ENCODE results near the gene TMEM154. TPM values are rescaled to one million over a fixed set of nuclear protein-coding genes. Genes with fewer than 3 reads are reported as not detected.

Gene TMEM154
- total RNA-seq, 1 donor from 2014 or later: 0.46 TPM

DNA sequence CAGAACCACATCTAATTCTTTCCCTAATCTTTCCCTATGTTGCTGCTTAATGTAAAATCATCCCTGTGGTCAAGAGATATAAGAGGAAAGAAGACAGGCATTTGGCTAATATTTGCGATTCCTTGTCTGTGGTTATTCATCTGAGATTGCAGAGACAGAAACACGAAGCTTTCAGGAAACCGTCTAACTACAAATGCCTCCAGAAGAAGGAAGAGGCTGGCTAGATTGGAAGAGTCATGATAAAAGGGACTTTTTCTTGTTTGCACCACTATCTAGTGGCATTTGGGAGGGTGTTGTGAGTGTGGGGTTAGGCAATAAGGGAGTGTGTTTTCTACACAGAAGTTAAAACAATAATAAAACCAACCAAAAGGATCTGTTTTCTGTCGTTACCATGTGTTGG, 43.9 kb downstream of the TMEM154 start:
- Mint-ChIP-seq H3K27ac (no peak overlapping the region), H3K4me3 (ENCODE audit: low read depth) (no peak overlapping the region), H3K27me3 (no peaks in the 10 kb centered on the region), H3K4me1 (ENCODE audit: low read depth) (peaks cover 20% of the 10 kb centered on the region), H3K9me3 (ENCODE audit: low read depth) (no peaks in the 10 kb centered on the region), H3K36me3 (ENCODE audit: insufficient read depth) (no peaks in the 10 kb centered on the region)
- DNase-seq (ENCODE audit: low spot score, unreplicated experiment): no peak
- TF ChIP-seq, protein P1, sequence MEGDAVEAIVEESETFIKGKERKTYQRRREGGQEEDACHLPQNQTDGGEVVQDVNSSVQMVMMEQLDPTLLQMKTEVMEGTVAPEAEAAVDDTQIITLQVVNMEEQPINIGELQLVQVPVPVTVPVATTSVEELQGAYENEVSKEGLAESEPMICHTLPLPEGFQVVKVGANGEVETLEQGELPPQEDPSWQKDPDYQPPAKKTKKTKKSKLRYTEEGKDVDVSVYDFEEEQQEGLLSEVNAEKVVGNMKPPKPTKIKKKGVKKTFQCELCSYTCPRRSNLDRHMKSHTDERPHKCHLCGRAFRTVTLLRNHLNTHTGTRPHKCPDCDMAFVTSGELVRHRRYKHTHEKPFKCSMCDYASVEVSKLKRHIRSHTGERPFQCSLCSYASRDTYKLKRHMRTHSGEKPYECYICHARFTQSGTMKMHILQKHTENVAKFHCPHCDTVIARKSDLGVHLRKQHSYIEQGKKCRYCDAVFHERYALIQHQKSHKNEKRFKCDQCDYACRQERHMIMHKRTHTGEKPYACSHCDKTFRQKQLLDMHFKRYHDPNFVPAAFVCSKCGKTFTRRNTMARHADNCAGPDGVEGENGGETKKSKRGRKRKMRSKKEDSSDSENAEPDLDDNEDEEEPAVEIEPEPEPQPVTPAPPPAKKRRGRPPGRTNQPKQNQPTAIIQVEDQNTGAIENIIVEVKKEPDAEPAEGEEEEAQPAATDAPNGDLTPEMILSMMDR (IDR thresholded peaks at IDR 0.05; ENCODE audit: unreplicated experiment): no peak

DNA sequence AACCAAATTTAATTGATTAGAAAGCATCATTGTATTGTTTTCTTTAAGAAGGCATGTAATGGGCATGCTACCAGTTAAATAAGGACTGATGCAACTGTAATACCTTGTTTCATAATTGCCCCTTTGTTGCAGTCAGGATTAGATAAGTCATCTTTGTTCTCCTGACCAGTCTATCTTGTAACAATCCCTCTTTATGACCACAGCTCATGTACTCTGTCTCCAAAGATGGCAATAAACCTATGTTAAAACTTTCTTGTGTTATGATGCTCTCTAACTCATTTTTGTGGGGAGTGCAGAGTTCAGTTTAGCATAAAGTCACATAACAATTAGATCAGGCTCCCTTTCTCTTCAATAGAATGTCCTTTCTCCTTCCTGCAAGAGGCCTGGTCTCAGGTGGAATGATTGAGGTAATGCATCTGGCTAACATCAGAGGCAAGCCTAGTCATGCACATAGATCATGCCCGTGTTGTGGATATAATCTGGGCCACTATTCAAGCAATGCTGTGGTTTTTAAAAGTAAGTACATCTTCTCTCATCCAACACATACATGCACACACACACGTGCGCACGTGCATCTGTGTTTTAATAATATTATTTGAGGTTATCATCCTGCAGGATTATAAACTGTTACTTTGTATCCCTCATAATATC, 45.6 kb downstream of the TMEM154 start:
- no peaks in the 10 kb centered on the region for H3K36me3 Mint-ChIP-seq (ENCODE audit: insufficient read depth)
- H3K9me3 Mint-ChIP-seq (ENCODE audit: low read depth): no peaks in the 10 kb centered on the region
- no peaks in the 10 kb centered on the region for H3K27me3 Mint-ChIP-seq
- H3K27ac Mint-ChIP-seq: peak overlapping the region; percentile 43
- DNase-seq (ENCODE audit: low spot score, unreplicated experiment): no peak
- TF ChIP-seq, protein P1 (IDR thresholded peaks at IDR 0.05; ENCODE audit: unreplicated experiment): no peak
- H3K4me3 Mint-ChIP-seq (ENCODE audit: low read depth): no peak overlapping the region
- peaks cover 12% of the 10 kb centered on the region for H3K4me1 Mint-ChIP-seq (ENCODE audit: low read depth)

DNA sequence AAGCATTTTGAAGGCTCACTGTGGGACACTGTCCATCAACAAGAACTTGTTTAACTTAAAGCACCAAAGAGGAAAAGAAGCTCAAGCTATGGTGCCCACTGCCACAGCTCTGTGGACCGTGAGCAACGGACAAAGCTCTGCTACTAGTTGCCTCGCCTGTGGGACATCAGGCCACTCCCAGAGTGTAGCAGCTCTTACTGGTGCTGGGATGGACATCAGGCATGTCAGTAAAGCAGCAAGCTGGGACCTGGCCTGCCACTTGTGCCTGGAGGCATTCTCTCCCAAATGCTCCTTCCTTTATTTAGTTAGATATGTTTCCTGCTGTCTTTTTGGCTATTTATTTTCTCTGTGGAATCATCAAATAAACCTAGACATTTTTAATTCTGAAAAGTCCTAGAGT, 46.7 kb downstream of the TMEM154 start:
- Mint-ChIP-seq H3K27me3 (no peaks in the 10 kb centered on the region), H3K4me1 (ENCODE audit: low read depth) (peaks cover 12% of the 10 kb centered on the region), H3K4me3 (ENCODE audit: low read depth) (no peak overlapping the region), H3K27ac (no peak overlapping the region), H3K36me3 (ENCODE audit: insufficient read depth) (no peaks in the 10 kb centered on the region), H3K9me3 (ENCODE audit: low read depth) (no peaks in the 10 kb centered on the region)
- no peak for DNase-seq (ENCODE audit: low spot score, unreplicated experiment)
- TF ChIP-seq, protein P1 (IDR thresholded peaks at IDR 0.05; ENCODE audit: unreplicated experiment): no peak

DNA sequence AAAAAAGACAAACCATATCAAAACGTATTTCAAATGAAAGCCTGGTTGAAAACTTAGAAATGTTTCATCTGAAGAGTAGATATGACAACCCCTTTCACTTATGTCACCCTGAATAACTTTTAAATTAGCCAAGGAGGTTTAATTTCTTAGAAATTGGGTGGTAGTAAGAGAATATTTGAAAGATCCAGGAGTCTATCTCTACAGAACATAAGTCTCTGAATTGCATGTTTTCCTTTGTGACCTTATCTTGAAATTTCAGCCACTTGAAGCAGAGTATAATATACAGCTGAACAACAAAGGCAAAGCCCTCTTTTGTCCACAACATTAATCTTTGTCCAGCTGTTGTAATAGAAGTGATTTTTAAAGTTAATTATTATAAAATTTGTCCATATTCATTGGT, 49.5 kb downstream of the TMEM154 start:
- no peak overlapping the region for H3K27ac Mint-ChIP-seq
- H3K36me3 Mint-ChIP-seq (ENCODE audit: insufficient read depth): no peaks in the 10 kb centered on the region

DNA sequence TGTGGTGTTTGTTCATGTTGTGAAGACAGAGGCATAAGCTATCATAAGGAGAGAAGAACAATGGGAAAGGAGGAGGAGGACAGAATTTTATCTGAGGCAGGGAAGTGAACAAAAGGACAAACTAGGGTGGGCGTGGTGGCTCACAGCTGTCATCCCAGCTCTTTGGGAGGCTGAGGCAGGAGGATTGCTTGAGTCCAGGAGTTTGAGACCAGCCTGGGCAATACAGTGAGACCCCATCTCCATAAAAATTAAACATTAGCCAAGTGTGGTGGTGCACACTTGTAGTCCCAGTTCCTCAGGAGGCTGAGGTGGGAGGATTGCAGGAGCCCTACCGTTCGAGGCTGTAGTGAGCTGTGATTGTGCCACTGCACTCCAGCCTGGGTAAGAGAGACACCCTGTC, 49.9 kb downstream of the TMEM154 start:
- no peak for DNase-seq (ENCODE audit: low spot score, unreplicated experiment)
- Mint-ChIP-seq H3K36me3 (ENCODE audit: insufficient read depth) (no peaks in the 10 kb centered on the region), H3K27me3 (no peaks in the 10 kb centered on the region), H3K4me3 (ENCODE audit: low read depth) (no peak overlapping the region), H3K27ac (no peak overlapping the region), H3K9me3 (ENCODE audit: low read depth) (no peaks in the 10 kb centered on the region), H3K4me1 (ENCODE audit: low read depth) (peaks cover 14% of the 10 kb centered on the region)
- TF ChIP-seq, protein P1 (IDR thresholded peaks at IDR 0.05; ENCODE audit: unreplicated experiment): no peak

More for the DNA sequence above, 49.5 kb downstream of the TMEM154 start:
- Mint-ChIP-seq H3K27me3 (no peaks in the 10 kb centered on the region), H3K9me3 (ENCODE audit: low read depth) (no peaks in the 10 kb centered on the region), H3K4me1 (ENCODE audit: low read depth) (peaks cover 14% of the 10 kb centered on the region), H3K4me3 (ENCODE audit: low read depth) (no peak overlapping the region)
- no peak for DNase-seq (ENCODE audit: low spot score, unreplicated experiment)
- TF ChIP-seq, protein P1 (IDR thresholded peaks at IDR 0.05; ENCODE audit: unreplicated experiment): no peak
